ENCODE results near the gene FAM222B. TPM values are rescaled to one million over a fixed set of nuclear protein-coding genes. Genes with fewer than 3 reads are reported as not detected.

Gene FAM222B
- polyA plus RNA-seq, 1 donor (not counting 4 experiments of a cell fraction or from before 2014, with no cell fraction given): 6.5 TPM

GRCh38 chr17:28843816-28844148 is 1.2 kb upstream of the FAM222B start:
- Histone ChIP-seq H3K4me2 (ENCODE audit: control insufficient read depth, extremely low read depth, insufficient read depth, low read depth, low read length) (no peak overlapping the region), H3K4me1 (ENCODE audit: control insufficient read depth, extremely low read depth, insufficient read depth, low read length) (peaks cover 13% of the 10 kb centered on the region), H3K4me3 (ENCODE audit: control insufficient read depth in 2 of 3, extremely low read depth in 1 of 3, insufficient read depth in 2 of 3, low read depth in 1 of 3, low read length in 3 of 3) (no peak overlapping the region), H3K79me2 (ENCODE audit: control insufficient read depth, insufficient read depth, low read length) (peaks cover 37% of the 10 kb centered on the region), H3K27ac (ENCODE audit: control insufficient read depth, insufficient read depth, low read length) (no peak overlapping the region), H3K9me1 (ENCODE audit: control insufficient read depth, extremely low read depth, insufficient read depth, low read length) (no peaks in the 10 kb centered on the region), H2AFZ (ENCODE audit: control insufficient read depth, low read length) (no peak overlapping the region), H3K9me3 (ENCODE audit: control insufficient read depth, low read depth, low read length) (no peaks in the 10 kb centered on the region), H3K9ac (ENCODE audit: control insufficient read depth, extremely low read depth, insufficient read depth, low read length) (no peak overlapping the region), H3K36me3 (ENCODE audit: control insufficient read depth in 2 of 2, extremely low read depth in 1 of 2, insufficient read depth in 2 of 2, low read length in 2 of 2) (no peaks in the 10 kb centered on the region), H4K20me1 (ENCODE audit: control insufficient read depth, extremely low read depth, insufficient read depth, low read length) (no peaks in the 10 kb centered on the region), H3K27me3 (ENCODE audit: control insufficient read depth, extremely low read depth, insufficient read depth, low read length) (no peaks in the 10 kb centered on the region)
- no peak for DNase-seq (ENCODE audit: low read depth, low spot score)
- dilution Hi-C loops (cut with MboI; ENCODE audit: extremely low pct_ligation_motif_present, low sequenced_read_pairs): no loop called here
- FAIRE-seq: no peak
- no peak for TF ChIP-seq EZH2 (IDR thresholded peaks at IDR 0.05; ENCODE audit: low read length)
- TF ChIP-seq, protein P1, sequence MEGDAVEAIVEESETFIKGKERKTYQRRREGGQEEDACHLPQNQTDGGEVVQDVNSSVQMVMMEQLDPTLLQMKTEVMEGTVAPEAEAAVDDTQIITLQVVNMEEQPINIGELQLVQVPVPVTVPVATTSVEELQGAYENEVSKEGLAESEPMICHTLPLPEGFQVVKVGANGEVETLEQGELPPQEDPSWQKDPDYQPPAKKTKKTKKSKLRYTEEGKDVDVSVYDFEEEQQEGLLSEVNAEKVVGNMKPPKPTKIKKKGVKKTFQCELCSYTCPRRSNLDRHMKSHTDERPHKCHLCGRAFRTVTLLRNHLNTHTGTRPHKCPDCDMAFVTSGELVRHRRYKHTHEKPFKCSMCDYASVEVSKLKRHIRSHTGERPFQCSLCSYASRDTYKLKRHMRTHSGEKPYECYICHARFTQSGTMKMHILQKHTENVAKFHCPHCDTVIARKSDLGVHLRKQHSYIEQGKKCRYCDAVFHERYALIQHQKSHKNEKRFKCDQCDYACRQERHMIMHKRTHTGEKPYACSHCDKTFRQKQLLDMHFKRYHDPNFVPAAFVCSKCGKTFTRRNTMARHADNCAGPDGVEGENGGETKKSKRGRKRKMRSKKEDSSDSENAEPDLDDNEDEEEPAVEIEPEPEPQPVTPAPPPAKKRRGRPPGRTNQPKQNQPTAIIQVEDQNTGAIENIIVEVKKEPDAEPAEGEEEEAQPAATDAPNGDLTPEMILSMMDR (optimal IDR thresholded peaks at IDR 0.05 in 1 of 3, IDR thresholded peaks at IDR 0.05 in 1 of 3, conservative IDR thresholded peaks at IDR 0.05 in 1 of 3; ENCODE audit: extremely low read depth in 1 of 3, insufficient read depth in 2 of 3, low read length in 3 of 3): no peak

DNA sequence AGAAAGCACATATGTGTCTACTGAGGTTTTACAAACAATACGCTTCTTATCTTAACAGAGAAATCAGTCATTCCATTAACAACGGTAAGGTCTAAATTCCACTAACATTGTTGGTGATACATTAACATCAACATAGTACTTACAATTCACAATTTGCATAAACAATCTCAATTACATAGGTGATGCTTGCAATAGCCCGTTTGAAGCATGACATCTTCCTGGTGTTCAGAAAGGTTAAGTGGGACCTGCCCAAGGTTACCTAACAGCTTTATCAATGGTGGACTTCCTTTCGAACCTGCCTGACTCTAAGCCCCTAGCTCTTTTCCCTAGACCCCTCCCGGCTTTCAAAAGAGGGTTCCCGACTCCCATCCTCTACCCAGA is 699 bp downstream of the FAM222B start:
- TF ChIP-seq EZH2 (IDR thresholded peaks at IDR 0.05; ENCODE audit: low read length): no peak
- TF ChIP-seq, protein P1 (optimal IDR thresholded peaks at IDR 0.05 in 1 of 3, IDR thresholded peaks at IDR 0.05 in 1 of 3, conservative IDR thresholded peaks at IDR 0.05 in 1 of 3; ENCODE audit: extremely low read depth in 1 of 3, insufficient read depth in 2 of 3, low read length in 3 of 3): no peak
- H3K9me3 ChIP-seq (ENCODE audit: control insufficient read depth, low read depth, low read length): no peaks in the 10 kb centered on the region
- peaks cover 13% of the 10 kb centered on the region for H3K4me1 ChIP-seq (ENCODE audit: control insufficient read depth, extremely low read depth, insufficient read depth, low read length)
- H3K27ac ChIP-seq (ENCODE audit: control insufficient read depth, insufficient read depth, low read length): peak overlapping the region; percentile 50
- H3K9me1 ChIP-seq (ENCODE audit: control insufficient read depth, extremely low read depth, insufficient read depth, low read length): no peaks in the 10 kb centered on the region
- peak overlapping the region; percentile 76 for H3K9ac ChIP-seq (ENCODE audit: control insufficient read depth, extremely low read depth, insufficient read depth, low read length)
- dilution Hi-C loops (cut with MboI; ENCODE audit: extremely low pct_ligation_motif_present, low sequenced_read_pairs): no loop called here
- H4K20me1 ChIP-seq (ENCODE audit: control insufficient read depth, extremely low read depth, insufficient read depth, low read length): no peaks in the 10 kb centered on the region
- peaks cover 54% of the 10 kb centered on the region for H3K79me2 ChIP-seq (ENCODE audit: control insufficient read depth, insufficient read depth, low read length)
- peak overlapping the region; percentile 95 for H3K4me2 ChIP-seq (ENCODE audit: control insufficient read depth, extremely low read depth, insufficient read depth, low read depth, low read length)
- H3K4me3 ChIP-seq (ENCODE audit: control insufficient read depth in 2 of 3, extremely low read depth in 1 of 3, insufficient read depth in 2 of 3, low read depth in 1 of 3, low read length in 3 of 3): peak overlapping the region; percentile 68 to 99 (median 69)
- FAIRE-seq (no peak), DNase-seq (ENCODE audit: low read depth, low spot score) (no peak)
- H2AFZ ChIP-seq (ENCODE audit: control insufficient read depth, low read length): no peak overlapping the region
- H3K27me3 ChIP-seq (ENCODE audit: control insufficient read depth, extremely low read depth, insufficient read depth, low read length): no peaks in the 10 kb centered on the region
- H3K36me3 ChIP-seq (ENCODE audit: control insufficient read depth in 2 of 2, extremely low read depth in 1 of 2, insufficient read depth in 2 of 2, low read length in 2 of 2): no peaks in the 10 kb centered on the region
